Daoy (cell line): Measurements from ENCODE around the gene IFNA13. TPM values are rescaled to one million over a fixed set of nuclear protein-coding genes. Genes with fewer than 3 reads are reported as not detected.
"Not testable (repeated sequence)": the region's sequence is repeated elsewhere in the genome, so short reads cannot be mapped to it uniquely, and the experiment has no call there.

Experiments
- DNase-seq: peaks from one replicate; pipeline ENCODE4 v3.0.0-alpha.2; 2015; ENCODE audit warnings: low read depth
- total RNA-seq: library from RNA; depleted of rRNA; stranded (reverse); fragments of >200 nt; shearing (Covaris generic); gene quantifications from 2 replicates; pipeline ENCODE4 v1.2.3, GENCODE V29; 2014; rRNA removed

The IFNA13 gene
- not detected in 2 replicates for total RNA-seq

GRCh38 chr9:21367957-21368356 is at the start of gene IFNA13:
TSS of gene IFNA13 (minus strand) at chr9:21368057. CDS start at chr9:21368010, 47 bp downstream.
- DNase-seq: no peak

GRCh38 chr9:21415493-21416267 is 47.8 kb upstream of the IFNA13 start:
- no peak for DNase-seq

GRCh38 chr9:21414220-21414940 is 46.5 kb upstream of the IFNA13 start:
- DNase-seq: no peak

- no peak for DNase-seq
These were observed 45.8 kb upstream of the IFNA13 start for GRCh38 chr9:21413624-21414023.

- DNase-seq: no peak
These were observed 45.3 kb upstream of the IFNA13 start for GRCh38 chr9:21413151-21413550.

- no peak for DNase-seq
These were observed 44.2 kb upstream of the IFNA13 start for GRCh38 chr9:21412107-21412506.

- DNase-seq: no peak
These were observed 41.0 kb upstream of the IFNA13 start, which contains the start of gene IFNA8 for GRCh38 chr9:21408817-21409216. TSS of gene IFNA8 (plus strand) at chr9:21409117. CDS start at chr9:21409177, 60 bp downstream.

- no peak for DNase-seq
These were observed 36.3 kb upstream of the IFNA13 start for GRCh38 chr9:21404146-21404545.

GRCh38 chr9:21402386-21403251 is 34.8 kb upstream of the IFNA13 start:
- DNase-seq: no peak

GRCh38 chr9:21399956-21400355 is 32.1 kb upstream of the IFNA13 start:
- no peak for DNase-seq

GRCh38 chr9:21398955-21399489 is 31.2 kb upstream of the IFNA13 start:
- no peak for DNase-seq

GRCh38 chr9:21395778-21396717 is 28.2 kb upstream of the IFNA13 start:
- no peak for DNase-seq

- DNase-seq: no peak
These were observed 24.4 kb upstream of the IFNA13 start for GRCh38 chr9:21392270-21392669.

- no peak for DNase-seq
These were observed 17.3 kb upstream of the IFNA13 start, which contains the start of gene IFNA2 for GRCh38 chr9:21385131-21385670. TSS of gene IFNA2 (minus strand) at chr9:21385398. CDS start at chr9:21385329, 69 bp downstream.

GRCh38 chr9:21383627-21384026 is 15.8 kb upstream of the IFNA13 start:
- no peak for DNase-seq

- no peak for DNase-seq
These were observed 13.8 kb upstream of the IFNA13 start for GRCh38 chr9:21381448-21382339.

- not testable (repeated sequence) for DNase-seq
These were observed 3.6 kb upstream of the IFNA13 start for GRCh38 chr9:21371467-21371866.

- DNase-seq: not testable (repeated sequence)
These were observed 688 bp downstream of the IFNA13 start for GRCh38 chr9:21367169-21367568.

GRCh38 chr9:21362287-21362686 is 5.6 kb downstream of the IFNA13 start:
- no peak for DNase-seq
